Measurements from ENCODE around the gene C14orf180. TPM values are rescaled to one million over a fixed set of nuclear protein-coding genes. Genes with fewer than 3 reads are reported as not detected.
A peak's percentile ranks its signal among the peaks of the same experiment; 100 is the strongest.

Gene C14orf180
- total RNA-seq, 1 donor from 2014 or later = not detected

- no peak overlapping the region for H3K27ac ChIP-seq
- no peak for DNase-seq (ENCODE audit: low spot score)
- peak overlapping the region; percentile 33 for H3K27ac Mint-ChIP-seq
Observed at GRCh38 chr14:104550861-104551728, 28.5 kb upstream of the C14orf180 start.

GRCh38 chr14:104551851-104552737 lies 27.5 kb upstream of the C14orf180 start:
- no peak overlapping the region for H3K4me2 ChIP-seq
- peaks cover 8% of the 10 kb centered on the region for H3K4me1 Mint-ChIP-seq
- no peak overlapping the region for H3K27ac ChIP-seq
- no peak for DNase-seq (ENCODE audit: low spot score)
- no peaks in the 10 kb centered on the region for H3K9me3 ChIP-seq (ENCODE audit: low read depth)
- H3K9me3 Mint-ChIP-seq = no peaks in the 10 kb centered on the region
- H3K4me3 ChIP-seq = no peak overlapping the region
- no peaks in the 10 kb centered on the region for H3K4me1 ChIP-seq
- H3F3A ChIP-seq (ENCODE audit: low read depth) = no peaks in the 10 kb centered on the region
- H3K36me3 ChIP-seq = no peaks in the 10 kb centered on the region
- TF ChIP-seq EZH2phosphoT487 (IDR thresholded peaks at IDR 0.05) = no peak
- TF ChIP-seq CTCF (IDR thresholded peaks at IDR 0.05) = no peak
- TF ChIP-seq EZH2 (IDR thresholded peaks at IDR 0.05) = no peak
- H4K20me1 ChIP-seq (ENCODE audit: low read depth) = no peaks in the 10 kb centered on the region
- no peaks in the 10 kb centered on the region for H3K36me3 Mint-ChIP-seq
- no peak overlapping the region for H3K9ac ChIP-seq
- H3K79me2 ChIP-seq (ENCODE audit: low read depth) = no peaks in the 10 kb centered on the region
- H3K27me3 Mint-ChIP-seq (ENCODE audit: insufficient read depth, low read depth) = peaks cover 5% of the 10 kb centered on the region
- H2AFZ ChIP-seq (replicated peaks) = no peak overlapping the region
- H3K27me3 ChIP-seq = no peaks in the 10 kb centered on the region
- no peak overlapping the region for H3K4me3 Mint-ChIP-seq
- H3K27ac Mint-ChIP-seq = no peak overlapping the region

More at GRCh38 chr14:104550861-104551728, 28.5 kb upstream of the C14orf180 start:
- Mint-ChIP-seq H3K27me3 (ENCODE audit: insufficient read depth, low read depth) (peaks cover 5% of the 10 kb centered on the region), H3K4me1 (peaks cover 8% of the 10 kb centered on the region), H3K36me3 (no peaks in the 10 kb centered on the region), H3K9me3 (no peaks in the 10 kb centered on the region), H3K4me3 (no peak overlapping the region)
- H2AFZ ChIP-seq (replicated peaks) = no peak overlapping the region
- H3K36me3 ChIP-seq = no peaks in the 10 kb centered on the region
- no peaks in the 10 kb centered on the region for H3K79me2 ChIP-seq (ENCODE audit: low read depth)
- no peaks in the 10 kb centered on the region for H3K4me1 ChIP-seq
- no peak overlapping the region for H3K9ac ChIP-seq
- H4K20me1 ChIP-seq (ENCODE audit: low read depth) = no peaks in the 10 kb centered on the region
- H3K9me3 ChIP-seq (ENCODE audit: low read depth) = no peaks in the 10 kb centered on the region
- H3K4me3 ChIP-seq = no peak overlapping the region
- H3K4me2 ChIP-seq = no peak overlapping the region
- no peaks in the 10 kb centered on the region for H3F3A ChIP-seq (ENCODE audit: low read depth)
- no peaks in the 10 kb centered on the region for H3K27me3 ChIP-seq
- no peak for TF ChIP-seq CTCF (IDR thresholded peaks at IDR 0.05)

- no peaks in the 10 kb centered on the region for H3K4me1 ChIP-seq
- H3K36me3 Mint-ChIP-seq = no peaks in the 10 kb centered on the region
Observed at GRCh38 chr14:104552738-104553125, 26.8 kb upstream of the C14orf180 start.

More at GRCh38 chr14:104552738-104553125, 26.8 kb upstream of the C14orf180 start:
- Mint-ChIP-seq H3K27ac (no peak overlapping the region), H3K4me1 (peaks cover 8% of the 10 kb centered on the region), H3K9me3 (no peaks in the 10 kb centered on the region), H3K27me3 (ENCODE audit: insufficient read depth, low read depth) (peaks cover 3% of the 10 kb centered on the region), H3K4me3 (no peak overlapping the region)
- Histone ChIP-seq H3K9me3 (ENCODE audit: low read depth) (no peaks in the 10 kb centered on the region), H4K20me1 (ENCODE audit: low read depth) (no peaks in the 10 kb centered on the region), H3K27ac (no peak overlapping the region), H2AFZ (replicated peaks) (no peak overlapping the region), H3K9ac (no peak overlapping the region), H3K27me3 (no peaks in the 10 kb centered on the region), H3K4me3 (no peak overlapping the region), H3K36me3 (no peaks in the 10 kb centered on the region), H3F3A (ENCODE audit: low read depth) (no peaks in the 10 kb centered on the region), H3K4me2 (no peak overlapping the region), H3K79me2 (ENCODE audit: low read depth) (no peaks in the 10 kb centered on the region)
- DNase-seq (ENCODE audit: low spot score) = no peak
- no peak for TF ChIP-seq EZH2 (IDR thresholded peaks at IDR 0.05)

All from neural progenitor cell (in vitro differentiated cells).